Sigmoid colon (tissue), 3 donors: ENCODE results near the gene ZNF670.

ENCODE experiments used
- POLR2A ChIP-seq, 2 donors: fragments of 450-650 bp; IDR thresholded peaks; one replicate each; pipeline ENCODE4 v1.6.1; 2016; ENCODE audit warnings: antibody characterized with exemption in 2 of 2, mild to moderate bottlenecking in 2 of 2, moderate library complexity in 2 of 2
- TF ChIP-seq, protein P1 (sequence below), 4 experiments: fragments of 450-650 bp in 3 of 4; fragments of 200-600 bp in 1 of 4; IDR thresholded peaks; one replicate each; pipeline ENCODE4 v1.5.1; 2016 to 2019; ENCODE audit warnings: antibody characterized with exemption in 4 of 4, mild to moderate bottlenecking in 3 of 4, moderate library complexity in 2 of 4

- TF ChIP-seq, protein P1, sequence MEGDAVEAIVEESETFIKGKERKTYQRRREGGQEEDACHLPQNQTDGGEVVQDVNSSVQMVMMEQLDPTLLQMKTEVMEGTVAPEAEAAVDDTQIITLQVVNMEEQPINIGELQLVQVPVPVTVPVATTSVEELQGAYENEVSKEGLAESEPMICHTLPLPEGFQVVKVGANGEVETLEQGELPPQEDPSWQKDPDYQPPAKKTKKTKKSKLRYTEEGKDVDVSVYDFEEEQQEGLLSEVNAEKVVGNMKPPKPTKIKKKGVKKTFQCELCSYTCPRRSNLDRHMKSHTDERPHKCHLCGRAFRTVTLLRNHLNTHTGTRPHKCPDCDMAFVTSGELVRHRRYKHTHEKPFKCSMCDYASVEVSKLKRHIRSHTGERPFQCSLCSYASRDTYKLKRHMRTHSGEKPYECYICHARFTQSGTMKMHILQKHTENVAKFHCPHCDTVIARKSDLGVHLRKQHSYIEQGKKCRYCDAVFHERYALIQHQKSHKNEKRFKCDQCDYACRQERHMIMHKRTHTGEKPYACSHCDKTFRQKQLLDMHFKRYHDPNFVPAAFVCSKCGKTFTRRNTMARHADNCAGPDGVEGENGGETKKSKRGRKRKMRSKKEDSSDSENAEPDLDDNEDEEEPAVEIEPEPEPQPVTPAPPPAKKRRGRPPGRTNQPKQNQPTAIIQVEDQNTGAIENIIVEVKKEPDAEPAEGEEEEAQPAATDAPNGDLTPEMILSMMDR (IDR thresholded peaks at IDR 0.05) = no peak
- peak; percentile 75 to 78 for TF ChIP-seq POLR2A (IDR thresholded peaks at IDR 0.05)
These were observed 25.4 kb upstream of the ZNF670 start, which contains the start of gene ZNF669 for GRCh38 chr1:247103859-247104591.
